K562 (cell line): ENCODE measurements around the gene ETV3. TPM values are rescaled to one million over a fixed set of nuclear protein-coding genes. Genes with fewer than 3 reads are reported as not detected.

ENCODE experiments used
- polyA plus RNA-seq, 8 experiments: library from polyadenylated mRNA; depleted of rRNA in 4 of 8; stranded (reverse) in 5 of 8; unstranded in 3 of 8; fragments of >200 nt; fragmentation: Nextera tagmentation in 2 of 8; fragmentation: Illumina TruSeq in 1 of 8; extraction: Ambion mirVana in 2 of 8; extraction: Trizol in 1 of 8; gene quantifications; 2 replicates each; pipeline versions ENCODE4 v1.2.1 to v1.2.3, GENCODE V29; 2011 to 2014; ENCODE audit warnings: inconsistent platforms in 1 of 8, missing spikeins in 1 of 8
- total RNA-seq, 7 experiments: library from RNA; depleted of rRNA in 6 of 7; stranded (reverse); fragments of >200 nt in 6 of 7; fragmentation: Illumina TruSeq in 2 of 7; extraction: Trizol in 2 of 7; gene quantifications; 2 replicates each; pipeline versions ENCODE4 v1.2.1 to v1.2.3, GENCODE V29; 2011 to 2021; ENCODE audit warnings: low replicate concordance in 1 of 7

The ETV3 gene
- total and polyA plus RNA-seq, 9 of the 15 experiments (the other 6 are each of a cell fraction or from before 2014, with no cell fraction given), result 3.1 to 16.0 (median 9.0) TPM

Other genes with a start within 250 kb of the ETV3 start
- 6.4 and 12.7 TPM in 2 replicates for gene PEAR1, start 244.7 kb downstream of the ETV3 start, total RNA-seq (2014; rRNA removed)
- gene PEAR1, start 244.7 kb downstream of the ETV3 start, total RNA-seq (2014; rRNA removed; fragmentation: Illumina TruSeq; extraction: Trizol), result 2.5 and 2.6 TPM in 2 replicates
- 5.9 and 6.0 TPM in 2 replicates for gene PEAR1, start 244.7 kb downstream of the ETV3 start, total RNA-seq (2015; rRNA removed; fragmentation: Illumina TruSeq; extraction: Trizol)
- gene PEAR1, start 244.7 kb downstream of the ETV3 start, total RNA-seq (2021), result 5.2 and 6.1 TPM in 2 replicates
- 13.9 and 16.6 TPM in 2 replicates for gene PEAR1, start 244.7 kb downstream of the ETV3 start, polyA plus RNA-seq (2011; rRNA removed)
- 6.8 and 9.8 TPM in 2 replicates for gene PEAR1, start 244.7 kb downstream of the ETV3 start, polyA plus RNA-seq (2014; fragmentation: Illumina TruSeq; extraction: Trizol)
- gene PEAR1, start 244.7 kb downstream of the ETV3 start, polyA plus RNA-seq (2014; fragmentation: Nextera tagmentation; extraction: Ambion mirVana), result 1 to 10 TPM in 1 of 2 experiments, under 1 TPM in 1; 0.87 to 1.1 TPM
- 7.0 and 9.1 TPM in 2 replicates for gene PEAR1, start 244.7 kb downstream of the ETV3 start, polyA plus RNA-seq (2014; rRNA removed)
- 0.64 TPM in 1 of 2 replicates, not detected in the other for gene LRRC71, start 217.8 kb downstream of the ETV3 start, total RNA-seq (2014; rRNA removed)
- 0.22 and 0.51 TPM in 2 replicates for gene LRRC71, start 217.8 kb downstream of the ETV3 start, total RNA-seq (2014; rRNA removed; fragmentation: Illumina TruSeq; extraction: Trizol)
- not detected in 2 replicates for gene LRRC71, start 217.8 kb downstream of the ETV3 start, total RNA-seq (2015; rRNA removed; fragmentation: Illumina TruSeq; extraction: Trizol)
- 0.45 and 1.2 TPM in 2 replicates for gene LRRC71, start 217.8 kb downstream of the ETV3 start, total RNA-seq (2021)
- gene LRRC71, start 217.8 kb downstream of the ETV3 start, polyA plus RNA-seq (2011; rRNA removed), result 0.87 and 1.1 TPM in 2 replicates
- 0.06 and 0.51 TPM in 2 replicates for gene LRRC71, start 217.8 kb downstream of the ETV3 start, polyA plus RNA-seq (2014; fragmentation: Illumina TruSeq; extraction: Trizol)
- under 1 TPM; 0.23 to 0.38 TPM for gene LRRC71, start 217.8 kb downstream of the ETV3 start, polyA plus RNA-seq (2014; fragmentation: Nextera tagmentation; extraction: Ambion mirVana)
- 0.19 and 0.91 TPM in 2 replicates for gene LRRC71, start 217.8 kb downstream of the ETV3 start, polyA plus RNA-seq (2014; rRNA removed)
- 10.2 and 11.1 TPM in 2 replicates for gene ARHGEF11, start 92.7 kb downstream of the ETV3 start, total RNA-seq (2014; rRNA removed)
- gene ARHGEF11, start 92.7 kb downstream of the ETV3 start, total RNA-seq (2014; rRNA removed; fragmentation: Illumina TruSeq; extraction: Trizol), result 6.7 and 7.0 TPM in 2 replicates
- 10.3 and 13.0 TPM in 2 replicates for gene ARHGEF11, start 92.7 kb downstream of the ETV3 start, total RNA-seq (2015; rRNA removed; fragmentation: Illumina TruSeq; extraction: Trizol)
- gene ARHGEF11, start 92.7 kb downstream of the ETV3 start, total RNA-seq (2021), result 13.2 and 15.5 TPM in 2 replicates
- gene ARHGEF11, start 92.7 kb downstream of the ETV3 start, polyA plus RNA-seq (2011; rRNA removed), result 7.2 and 12.1 TPM in 2 replicates
- 9.6 TPM in 2 replicates for gene ARHGEF11, start 92.7 kb downstream of the ETV3 start, polyA plus RNA-seq (2014; fragmentation: Illumina TruSeq; extraction: Trizol)
- under 1 TPM; 0.14 to 0.48 TPM for gene ARHGEF11, start 92.7 kb downstream of the ETV3 start, polyA plus RNA-seq (2014; fragmentation: Nextera tagmentation; extraction: Ambion mirVana)
- 8.2 and 9.0 TPM in 2 replicates for gene ARHGEF11, start 92.7 kb downstream of the ETV3 start, polyA plus RNA-seq (2014; rRNA removed)
- gene ETV3L, start 38.6 kb downstream of the ETV3 start, total RNA-seq (2014; rRNA removed), result not detected in 2 replicates
- gene ETV3L, start 38.6 kb downstream of the ETV3 start, total RNA-seq (2014; rRNA removed; fragmentation: Illumina TruSeq; extraction: Trizol), result not detected in 2 replicates
- not detected in 2 replicates for gene ETV3L, start 38.6 kb downstream of the ETV3 start, total RNA-seq (2015; rRNA removed; fragmentation: Illumina TruSeq; extraction: Trizol)
- gene ETV3L, start 38.6 kb downstream of the ETV3 start, total RNA-seq (2021), result not detected in 2 replicates
- gene ETV3L, start 38.6 kb downstream of the ETV3 start, polyA plus RNA-seq (2011; rRNA removed), result not detected in 2 replicates
- gene ETV3L, start 38.6 kb downstream of the ETV3 start, polyA plus RNA-seq (2014; fragmentation: Illumina TruSeq; extraction: Trizol), result not detected in 2 replicates
- gene ETV3L, start 38.6 kb downstream of the ETV3 start, polyA plus RNA-seq (2014; fragmentation: Nextera tagmentation; extraction: Ambion mirVana), result not detected
- not detected in 2 replicates for gene ETV3L, start 38.6 kb downstream of the ETV3 start, polyA plus RNA-seq (2014; rRNA removed)